Endothelial cell of umbilical vein (primary cell): ENCODE measurements around the gene CTNNA2. TPM values are rescaled to one million over a fixed set of nuclear protein-coding genes. Genes with fewer than 3 reads are reported as not detected.

Source experiments
- BruUV-seq: library from RNA; stranded (reverse); fragments of 400-500 nt; replicated peaks from 2 replicates; lab custom pipeline; 2021; lab: Mats Ljungman, UMichigan
- CTCF ChIA-PET: fragments of 300-600, 350-600 bp; sonication (Branson Sonifier 250); formaldehyde crosslinking; loops from one replicate; lab custom pipeline; 2021; ENCODE audit warnings: antibody characterized with exemption, inconsistent platforms; lab: Charles Lee
- POLR2A ChIA-PET: fragments of 300-600, 350-600 bp; sonication (Branson Sonifier 250); formaldehyde crosslinking; loops from one replicate; lab custom pipeline; 2021; ENCODE audit warnings: antibody characterized with exemption, inconsistent platforms; lab: Charles Lee
- DNase-seq: peaks from one replicate; pipeline ENCODE4 v3.0.0-alpha.2; 2011; ENCODE audit warnings: low read depth, low spot score
- FAIRE-seq: peaks from 2 replicates; lab custom pipeline; 2011; peaks lifted over from hg19 to GRCh38; lab: Jason Lieb, UNC
- H2AFZ ChIP-seq: 2 replicates; pipeline ENCODE4 v1.6.0; 2012; ENCODE audit warnings: low read depth, low read length, control low read depth, inconsistent platforms
- H3K27ac ChIP-seq: 2 replicates; pipeline ENCODE4 v1.5.1; 2011; ENCODE audit warnings: low read depth, mild to moderate bottlenecking, control low read depth, low read length, moderate library complexity; ENCODE audit not compliant: insufficient read depth
- H3K27me3 ChIP-seq, 2 experiments: 2 replicates each; pipeline versions ENCODE4 v1.6.0 to v1.6.1; 2011; ENCODE audit warnings: low read length in 2 of 2, mixed read lengths in 1 of 2; ENCODE audit not compliant: control insufficient read depth in 2 of 2, insufficient read depth in 2 of 2
- H3K36me3 ChIP-seq, 2 experiments: 2 replicates in 1 of 2; 3 replicates in 1 of 2; pipeline ENCODE4 v1.5.1; 2011; ENCODE audit warnings: low read length in 2 of 2, mild to moderate bottlenecking in 1 of 2, moderate library complexity in 1 of 2; ENCODE audit not compliant: control insufficient read depth in 2 of 2, insufficient read depth in 2 of 2; ENCODE audit errors: extremely low read depth in 1 of 2
- H3K4me1 ChIP-seq: 3 replicates; pipeline ENCODE4 v1.5.1; 2011; ENCODE audit warnings: mild to moderate bottlenecking, low read length; ENCODE audit not compliant: control insufficient read depth, insufficient read depth; ENCODE audit errors: extremely low read depth
- H3K4me2 ChIP-seq: 2 replicates; pipeline ENCODE4 v1.6.1; 2011; ENCODE audit warnings: low read length, control low read depth, mixed read lengths; ENCODE audit not compliant: insufficient read depth
- H3K4me3 ChIP-seq, 3 experiments: fragments of 200-600 bp in 1 of 3; sonication (generic), shearing (Covaris generic) in 1 of 3; replicated peaks in 1 of 3; 2 replicates each; pipeline ENCODE4 v1.5.1; 2011 to 2016; ENCODE audit warnings: control low read depth in 3 of 3, low read length in 3 of 3, mild to moderate bottlenecking in 2 of 3, inconsistent platforms in 1 of 3, low read depth in 1 of 3, moderate library complexity in 1 of 3; ENCODE audit not compliant: insufficient read depth in 1 of 3
- H3K79me2 ChIP-seq: 2 replicates; pipeline ENCODE4 v1.6.0; 2012; ENCODE audit warnings: low read length, inconsistent platforms; ENCODE audit not compliant: control insufficient read depth, insufficient read depth
- H3K9ac ChIP-seq: replicated peaks from 2 replicates; pipeline ENCODE3; 2011; ENCODE audit warnings: low read length, control low read depth; ENCODE audit not compliant: insufficient read depth; ENCODE audit errors: extremely low read depth
- H3K9me1 ChIP-seq: replicated peaks from 3 replicates; pipeline ENCODE4 v1.6.0; 2011; ENCODE audit warnings: mild to moderate bottlenecking, low read length; ENCODE audit not compliant: control insufficient read depth, insufficient read depth; ENCODE audit errors: extremely low read depth
- H3K9me3 ChIP-seq: replicated peaks from 2 replicates; pipeline ENCODE4 v1.5.1; 2012; ENCODE audit warnings: low read length, inconsistent platforms; ENCODE audit not compliant: control insufficient read depth, insufficient read depth
- H4K20me1 ChIP-seq: replicated peaks from 2 replicates; pipeline ENCODE3; 2011; ENCODE audit warnings: mild to moderate bottlenecking, low read length; ENCODE audit not compliant: control insufficient read depth, insufficient read depth; ENCODE audit errors: extremely low read depth
- EZH2 ChIP-seq: IDR thresholded peaks from 2 replicates; pipeline ENCODE4 v1.6.1; 2012; ENCODE audit warnings: borderline replicate concordance, low read depth, mild to moderate bottlenecking, moderate library complexity, low read length, inconsistent platforms; ENCODE audit not compliant: severe bottlenecking
- FOS ChIP-seq: IDR thresholded peaks from 2 replicates; pipeline ENCODE4 v1.6.1; 2011; ENCODE audit warnings: mild to moderate bottlenecking, low read length, moderate library complexity, borderline replicate concordance; ENCODE audit not compliant: insufficient read depth
- GATA2 ChIP-seq: IDR thresholded peaks from 2 replicates; pipeline ENCODE4 v1.7.0; 2011; ENCODE audit warnings: low read depth, mild to moderate bottlenecking, moderate library complexity, mixed read lengths, low read length; ENCODE audit not compliant: insufficient read length, insufficient read depth
- JUN ChIP-seq: IDR thresholded peaks from 2 replicates; pipeline ENCODE4 v1.6.1; 2011; ENCODE audit warnings: borderline replicate concordance, low read depth; ENCODE audit not compliant: insufficient read length, insufficient read depth
- MYC ChIP-seq: IDR thresholded peaks from one replicate; pipeline ENCODE4 v1.6.1; 2011; ENCODE audit warnings: mild to moderate bottlenecking, low read depth, low read length
- POLR2A ChIP-seq: IDR thresholded peaks from 2 replicates; pipeline ENCODE4 v1.6.1; 2012; ENCODE audit warnings: low read depth, mild to moderate bottlenecking, control low read depth, low read length
- POLR2AphosphoS5 ChIP-seq: IDR thresholded peaks from 2 replicates; pipeline ENCODE4 v1.6.1; 2012; ENCODE audit warnings: low read depth, mild to moderate bottlenecking, control low read depth, low read length, moderate library complexity; ENCODE audit not compliant: insufficient read depth
- dilution Hi-C: fragments of 300-500 bp; cut with MboI; formaldehyde crosslinking; loops from one replicate; pipeline ENCODE4 v1.15.0; 2019; ENCODE audit warnings: low sequenced_read_pairs; ENCODE audit not compliant: extremely low pct_ligation_motif_present
- intact Hi-C: fragments of 100-400 bp; cut with micrococcal nuclease; formaldehyde crosslinking; loops from one replicate; pipeline ENCODE4 v1.10.0; 2022
- polyA plus RNA-seq, 4 experiments: library from polyadenylated mRNA; depleted of rRNA in 3 of 4; stranded (reverse) in 3 of 4; unstranded in 1 of 4; fragments of >200 nt; gene quantifications; 2 replicates each; pipeline versions ENCODE4 v1.2.1 to v1.2.3, GENCODE V29; 2011 to 2012; ENCODE audit warnings: missing spikeins in 1 of 4
- total RNA-seq: library from RNA; stranded (reverse); gene quantifications from 2 replicates; pipeline ENCODE4 v1.2.3, GENCODE V29; 2021
- TF ChIP-seq, protein P1 (sequence below): IDR thresholded peaks from 2 replicates; pipeline ENCODE4 v1.6.1; 2011; ENCODE audit not compliant: insufficient read depth, insufficient read length
- TF ChIP-seq, protein P2 (sequence below), 2 donors: IDR thresholded peaks; 1 replicate in 1 of 2; 2 replicates in 1 of 2; pipeline ENCODE4 v1.5.1; 2011; ENCODE audit warnings: low read length in 2 of 2, mild to moderate bottlenecking in 2 of 2, moderate library complexity in 2 of 2, control low read depth in 1 of 2, inconsistent platforms in 1 of 2, low read depth in 1 of 2; ENCODE audit not compliant: insufficient read depth in 1 of 2; ENCODE audit errors: extremely low read depth in 1 of 2

The CTNNA2 gene
- total and polyA plus RNA-seq, 2 donors (not counting 3 experiments of a cell fraction or from before 2014, with no cell fraction given): not detected

DNA sequence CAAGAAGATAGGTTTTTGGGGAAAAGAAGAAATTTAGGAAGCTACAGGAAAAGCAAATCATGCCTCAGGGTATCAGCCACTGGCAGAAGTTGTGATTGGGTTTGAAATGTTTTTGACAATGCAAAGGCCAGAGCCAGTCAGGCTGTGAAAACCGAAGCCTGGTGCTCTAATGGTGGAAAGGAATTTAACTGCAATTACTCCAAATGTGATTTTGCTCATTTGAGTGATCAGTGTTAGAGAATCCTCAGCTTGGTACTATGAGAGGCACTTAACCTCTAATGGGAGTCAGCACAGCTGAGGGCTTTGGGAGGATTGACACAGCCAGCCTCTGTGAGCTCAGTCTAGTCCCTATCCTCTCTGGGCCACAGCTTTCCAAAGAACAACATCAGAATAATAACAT lies 615.2 kb downstream of the CTNNA2 start:
- no peak for FAIRE-seq
- dilution Hi-C loops: no loop called here
- TF ChIP-seq EZH2: no peak
- TF ChIP-seq GATA2: no peak
- no peak for TF ChIP-seq FOS
- no peak for TF ChIP-seq POLR2A
- no peak for TF ChIP-seq JUN
- TF ChIP-seq, protein P1, sequence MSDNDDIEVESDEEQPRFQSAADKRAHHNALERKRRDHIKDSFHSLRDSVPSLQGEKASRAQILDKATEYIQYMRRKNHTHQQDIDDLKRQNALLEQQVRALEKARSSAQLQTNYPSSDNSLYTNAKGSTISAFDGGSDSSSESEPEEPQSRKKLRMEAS: no peak
- no peak for TF ChIP-seq MYC
- TF ChIP-seq, protein P2, sequence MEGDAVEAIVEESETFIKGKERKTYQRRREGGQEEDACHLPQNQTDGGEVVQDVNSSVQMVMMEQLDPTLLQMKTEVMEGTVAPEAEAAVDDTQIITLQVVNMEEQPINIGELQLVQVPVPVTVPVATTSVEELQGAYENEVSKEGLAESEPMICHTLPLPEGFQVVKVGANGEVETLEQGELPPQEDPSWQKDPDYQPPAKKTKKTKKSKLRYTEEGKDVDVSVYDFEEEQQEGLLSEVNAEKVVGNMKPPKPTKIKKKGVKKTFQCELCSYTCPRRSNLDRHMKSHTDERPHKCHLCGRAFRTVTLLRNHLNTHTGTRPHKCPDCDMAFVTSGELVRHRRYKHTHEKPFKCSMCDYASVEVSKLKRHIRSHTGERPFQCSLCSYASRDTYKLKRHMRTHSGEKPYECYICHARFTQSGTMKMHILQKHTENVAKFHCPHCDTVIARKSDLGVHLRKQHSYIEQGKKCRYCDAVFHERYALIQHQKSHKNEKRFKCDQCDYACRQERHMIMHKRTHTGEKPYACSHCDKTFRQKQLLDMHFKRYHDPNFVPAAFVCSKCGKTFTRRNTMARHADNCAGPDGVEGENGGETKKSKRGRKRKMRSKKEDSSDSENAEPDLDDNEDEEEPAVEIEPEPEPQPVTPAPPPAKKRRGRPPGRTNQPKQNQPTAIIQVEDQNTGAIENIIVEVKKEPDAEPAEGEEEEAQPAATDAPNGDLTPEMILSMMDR (IDR thresholded peaks at IDR 0.05; ENCODE audit: extremely low read depth in 1 of 2, insufficient read depth in 1 of 2, low read depth in 1 of 2, low read length in 2 of 2): no peak
- TF ChIP-seq POLR2AphosphoS5: no peak
- Histone ChIP-seq H3K79me2 (no peaks in the 10 kb centered on the region), H3K4me3 (no peak overlapping the region), H2AFZ (no peak overlapping the region), H3K9me1 (no peaks in the 10 kb centered on the region), H3K4me2 (no peak overlapping the region), H3K36me3 (no peaks in the 10 kb centered on the region), H3K4me1 (no peaks in the 10 kb centered on the region), H4K20me1 (no peaks in the 10 kb centered on the region), H3K27ac (no peak overlapping the region), H3K9me3 (no peaks in the 10 kb centered on the region), H3K27me3 (no peaks in the 10 kb centered on the region), H3K9ac (no peak overlapping the region)
- POLR2A ChIA-PET: no interaction called here
- BruUV-seq: no TSS peak
- intact Hi-C loops: no loop called here
- CTCF ChIA-PET: no interaction called here
- no peak for DNase-seq
